EH (cell line): ENCODE results near the gene PUM1.

Source experiments
- DNase-seq: peaks from one replicate; pipeline ENCODE4 v3.0.0-alpha.2; 2015; ENCODE audit warnings: low read depth

The PUM1 gene

GRCh38 chr1:30929135-30929889 lies 136.2 kb downstream of the PUM1 start:
- DNase-seq = peak; percentile 57

DNA sequence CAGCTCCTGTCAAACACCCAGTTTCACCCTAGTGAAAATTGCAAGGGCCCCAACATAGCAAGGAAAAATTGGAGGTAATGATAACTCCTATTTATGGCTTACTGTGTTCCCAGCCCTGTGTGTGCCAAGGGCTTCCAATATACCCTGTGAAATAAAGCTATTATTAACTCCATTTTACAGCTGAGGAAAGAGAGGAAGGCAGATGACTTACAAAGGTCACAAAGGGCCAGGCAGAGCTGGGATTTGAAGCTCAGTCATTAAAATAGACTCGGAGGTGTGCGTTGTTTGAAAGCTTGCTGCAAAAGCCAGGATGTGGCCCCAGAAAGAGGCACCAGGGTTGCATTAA lies 136.8 kb downstream of the PUM1 start:
- no peak for DNase-seq

DNA sequence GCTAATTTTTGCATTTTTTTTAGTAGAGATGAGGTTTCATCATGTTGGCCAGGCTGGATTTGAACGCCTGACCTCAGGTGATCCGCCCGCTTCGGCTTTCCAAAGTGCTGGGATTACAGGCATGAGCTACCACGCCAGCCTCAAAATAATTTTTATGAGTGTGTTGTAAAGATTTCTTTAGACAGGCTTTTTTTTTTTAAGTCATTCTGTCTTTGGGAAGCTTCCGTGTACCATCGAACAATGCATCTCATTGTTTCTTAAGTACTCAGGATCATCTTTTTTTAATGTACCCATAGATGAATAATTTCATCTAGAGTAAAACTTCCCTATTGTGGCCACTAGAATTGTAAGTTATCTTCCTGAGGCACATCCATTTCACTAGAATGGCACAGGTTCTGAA lies 137.3 kb downstream of the PUM1 start:
- no peak for DNase-seq

DNA sequence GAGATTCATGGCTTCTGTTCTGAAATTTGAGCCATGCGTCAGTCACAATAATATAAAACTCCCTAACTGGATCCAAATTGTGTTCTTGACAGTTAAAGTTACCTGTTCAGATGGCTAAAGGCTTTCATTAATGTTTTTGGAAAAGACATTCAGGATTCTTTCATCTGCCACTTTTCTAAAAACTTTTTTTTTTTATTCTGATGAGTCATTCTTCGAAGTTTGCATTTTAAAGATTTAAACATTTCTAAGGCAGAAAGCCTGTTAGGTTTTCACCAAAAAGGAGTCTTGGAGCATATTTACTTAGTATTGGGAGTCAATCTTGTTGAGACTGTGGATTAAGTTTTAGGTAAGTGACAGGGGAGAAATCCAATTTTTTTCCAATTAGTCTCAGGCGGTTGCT lies 138.1 kb downstream of the PUM1 start:
- DNase-seq = no peak

DNA sequence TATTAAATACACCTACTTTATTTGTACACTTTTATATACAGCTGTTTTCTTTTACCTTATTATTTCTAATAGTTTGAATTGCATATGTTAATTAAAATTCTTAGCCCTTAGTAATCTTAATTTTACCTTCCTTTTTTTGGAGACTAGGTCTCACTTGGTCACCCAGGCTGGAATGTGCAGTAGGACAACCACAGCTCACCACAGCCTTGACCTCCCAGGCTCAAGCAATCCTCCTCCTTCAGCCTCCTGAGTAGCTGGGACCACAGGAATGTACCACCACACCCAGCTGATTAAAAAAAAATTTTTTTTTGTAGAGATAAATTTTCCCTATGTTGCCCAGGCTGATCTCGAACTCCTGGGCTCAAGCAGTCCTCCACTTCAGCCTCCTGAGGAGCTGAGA lies 141.9 kb downstream of the PUM1 start:
- peak; percentile 66 for DNase-seq

GRCh38 chr1:30920827-30921226 lies 144.7 kb downstream of the PUM1 start:
- no peak for DNase-seq

DNA sequence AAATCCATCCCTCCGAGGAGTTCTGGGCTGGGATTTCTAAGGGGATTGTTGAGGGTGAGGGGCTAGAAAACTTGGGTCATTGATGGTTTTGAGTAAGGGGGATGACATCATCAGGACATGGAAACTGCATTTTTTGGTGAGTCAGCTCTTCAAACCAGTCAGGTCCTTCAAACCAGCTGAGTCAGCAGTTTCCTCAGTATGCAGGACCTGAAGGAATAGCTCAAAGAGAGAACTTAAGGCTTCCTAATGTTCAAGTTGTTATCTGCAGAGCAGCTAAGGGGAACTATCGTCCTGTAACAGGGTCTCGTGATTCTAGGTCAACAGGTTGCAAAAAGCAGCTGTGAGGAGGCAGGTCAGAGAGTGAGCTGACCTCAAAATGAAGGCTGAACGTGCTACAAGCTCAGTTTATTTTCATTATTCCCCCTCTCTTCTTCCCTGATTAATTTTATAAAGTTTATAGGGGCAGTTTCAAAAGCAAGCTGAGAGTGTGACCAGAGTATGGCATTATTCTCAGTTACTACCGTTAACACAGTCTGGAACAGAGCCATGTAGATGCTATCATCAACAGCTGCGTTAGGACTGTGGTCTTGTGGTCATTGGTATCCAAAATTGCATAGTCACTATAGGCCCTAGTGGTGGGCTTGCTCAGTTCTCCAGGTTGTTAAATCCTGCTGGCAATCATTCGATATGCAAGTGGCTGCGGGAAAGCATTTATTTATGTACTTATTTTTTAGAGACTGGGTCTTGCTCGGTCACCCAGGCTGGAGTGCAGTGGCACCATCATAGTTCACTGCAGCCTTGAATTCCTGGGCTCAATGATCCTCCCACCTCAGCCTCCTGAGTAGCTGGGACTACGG lies 146.3 kb downstream of the PUM1 start:
- DNase-seq = peak; percentile 64

- no peak for DNase-seq
Observed at GRCh38 chr1:30916296-30916695, 149.2 kb downstream of the PUM1 start.

DNA sequence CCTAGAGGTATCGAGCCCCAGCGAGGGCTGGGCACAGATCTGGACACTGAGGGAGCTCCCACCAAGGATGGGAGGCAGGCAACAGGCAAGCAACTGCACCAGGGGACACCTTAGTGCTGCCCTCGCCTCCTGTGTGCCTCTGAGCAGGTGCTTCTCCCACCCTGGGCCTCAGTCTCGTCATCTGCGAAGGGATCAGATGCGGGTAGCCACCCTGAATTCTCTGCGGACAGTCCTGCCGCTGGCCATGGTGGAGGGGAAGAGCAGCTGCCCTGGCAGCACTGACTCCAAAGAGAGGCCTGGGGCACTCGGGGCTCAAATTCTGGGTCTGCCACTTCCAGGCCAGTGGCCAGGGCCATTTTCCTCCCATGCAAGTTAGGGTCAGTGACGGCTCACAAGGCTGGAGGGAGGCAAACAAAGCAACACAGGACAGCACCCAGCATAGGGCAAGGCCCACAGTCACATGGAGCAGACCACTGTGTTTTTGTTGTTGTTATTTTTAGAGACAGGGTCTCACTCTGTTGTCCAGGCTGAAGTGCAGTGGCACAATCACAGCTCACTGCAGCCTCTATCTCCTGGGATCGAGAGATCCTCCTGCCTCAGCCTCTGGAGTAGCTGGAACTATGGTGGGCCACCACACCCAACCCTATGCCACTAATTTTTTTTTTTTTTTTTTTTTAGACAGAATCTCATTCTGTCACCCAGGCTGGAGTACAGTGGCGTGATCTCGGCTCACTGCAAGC lies 149.9 kb downstream of the PUM1 start:
- DNase-seq = no peak

DNA sequence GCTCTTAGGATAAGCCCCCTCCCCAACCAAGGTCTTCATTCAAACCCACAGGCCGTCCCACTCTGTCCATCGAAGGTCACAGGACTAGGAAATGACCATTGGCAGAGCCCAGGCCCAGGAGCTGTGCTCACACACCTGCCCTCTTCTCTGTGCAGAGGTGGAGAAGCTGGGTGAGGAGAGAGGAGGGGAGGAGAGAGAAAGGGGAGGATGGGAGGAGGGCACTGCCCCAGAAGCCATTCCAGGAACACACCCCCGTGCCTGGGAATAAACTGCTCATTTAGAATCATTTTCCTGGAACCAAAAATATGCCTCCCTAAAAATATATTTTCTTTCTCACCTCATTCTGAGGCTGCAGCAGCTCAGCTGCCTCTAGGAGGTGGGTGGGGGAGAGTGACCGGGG lies 150.6 kb downstream of the PUM1 start:
- DNase-seq = no peak

DNA sequence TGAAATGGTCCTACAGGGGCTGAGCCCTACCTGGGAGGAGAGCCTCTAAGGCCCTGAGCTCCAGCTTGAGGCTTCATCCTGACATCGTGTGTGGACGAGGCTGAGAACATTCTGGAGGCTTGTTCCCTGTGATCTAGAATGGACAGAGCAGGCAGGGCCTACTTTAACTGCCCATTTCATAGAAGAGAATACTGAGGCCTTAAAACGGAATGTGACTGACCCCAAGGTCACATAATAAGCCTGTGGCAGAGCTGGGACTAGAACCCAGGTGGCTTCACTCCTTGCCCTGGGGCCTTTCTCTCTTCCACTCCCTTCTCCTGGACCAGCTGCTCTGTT lies 151.0 kb downstream of the PUM1 start:
- DNase-seq = no peak

- peak; percentile 35 for DNase-seq
Observed at GRCh38 chr1:30912913-30913652, 152.4 kb downstream of the PUM1 start.

- no peak for DNase-seq
Observed at GRCh38 chr1:30912224-30912623, 153.3 kb downstream of the PUM1 start.

DNA sequence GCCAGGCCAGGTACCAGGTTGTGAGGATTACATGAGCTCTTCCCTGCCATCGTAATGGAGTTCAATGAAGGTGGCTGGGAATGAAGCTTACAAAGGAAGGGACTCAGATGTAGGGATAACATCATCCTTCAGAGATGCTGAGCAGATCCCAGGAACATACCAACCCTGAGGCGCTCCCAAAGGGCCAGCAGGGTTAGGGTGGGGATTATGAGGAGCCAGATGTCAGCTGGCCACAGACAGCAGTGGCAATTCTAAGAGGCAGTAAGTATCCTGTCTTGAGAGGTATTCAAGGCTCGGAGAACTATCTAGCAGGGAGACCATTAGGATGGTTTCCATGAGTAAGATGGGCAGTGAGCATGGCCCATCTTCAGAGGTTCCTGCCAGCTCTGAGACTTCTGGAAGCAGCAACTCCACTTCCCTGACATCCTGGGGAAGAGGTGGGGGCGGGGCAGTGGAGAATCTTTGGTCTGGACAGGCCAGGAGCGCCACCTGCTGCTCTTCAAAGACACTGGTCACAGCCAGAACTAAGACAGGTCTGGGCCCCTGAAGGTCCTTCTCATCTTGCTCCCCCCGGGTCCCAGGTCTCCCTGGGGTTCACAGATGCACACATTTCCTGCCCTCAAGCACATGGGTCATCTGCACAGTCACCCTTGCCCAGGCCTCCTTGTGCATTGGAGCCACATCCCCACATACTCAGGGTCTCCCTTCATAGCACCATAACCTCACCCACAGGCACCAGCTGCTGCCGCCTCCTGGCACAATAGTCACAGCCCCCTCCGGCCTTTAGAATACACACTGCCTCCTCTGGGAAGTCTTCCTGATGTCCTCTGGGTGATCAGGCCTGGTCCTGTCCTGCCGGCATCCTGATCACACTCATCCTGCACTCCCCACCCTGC lies 154.2 kb downstream of the PUM1 start:
- DNase-seq = peak; percentile 89

- DNase-seq = no peak
Observed at GRCh38 chr1:30909365-30910068, 156.0 kb downstream of the PUM1 start.

- peak; percentile 53 for DNase-seq
Observed at GRCh38 chr1:30908696-30909364, 156.7 kb downstream of the PUM1 start, which contains the start of gene SDC3. Gene SDC3 (minus strand): TSS chr1:30908758. CDS start chr1:30908586, 172 bp downstream.

DNA sequence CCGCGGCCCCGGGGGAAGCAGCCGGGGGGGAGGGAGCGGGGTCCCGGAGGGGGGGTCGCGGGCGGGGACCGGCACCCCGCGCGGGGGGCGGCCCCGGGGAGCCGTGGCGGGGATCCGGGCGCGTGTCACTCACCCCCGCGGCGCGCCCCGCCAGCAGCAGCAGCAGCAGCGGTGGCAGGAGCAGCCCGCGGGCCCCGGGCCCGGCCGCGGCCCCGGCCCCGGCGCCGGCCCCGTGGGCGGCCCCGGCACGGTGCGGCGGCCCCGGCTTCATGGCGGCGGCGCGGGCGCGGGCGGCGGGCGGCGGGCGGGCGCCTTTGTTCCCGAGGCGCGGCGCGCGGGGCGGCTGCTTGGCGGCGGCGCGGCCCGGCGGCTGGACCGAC lies 157.2 kb downstream of the PUM1 start:
- DNase-seq = no peak

DNA sequence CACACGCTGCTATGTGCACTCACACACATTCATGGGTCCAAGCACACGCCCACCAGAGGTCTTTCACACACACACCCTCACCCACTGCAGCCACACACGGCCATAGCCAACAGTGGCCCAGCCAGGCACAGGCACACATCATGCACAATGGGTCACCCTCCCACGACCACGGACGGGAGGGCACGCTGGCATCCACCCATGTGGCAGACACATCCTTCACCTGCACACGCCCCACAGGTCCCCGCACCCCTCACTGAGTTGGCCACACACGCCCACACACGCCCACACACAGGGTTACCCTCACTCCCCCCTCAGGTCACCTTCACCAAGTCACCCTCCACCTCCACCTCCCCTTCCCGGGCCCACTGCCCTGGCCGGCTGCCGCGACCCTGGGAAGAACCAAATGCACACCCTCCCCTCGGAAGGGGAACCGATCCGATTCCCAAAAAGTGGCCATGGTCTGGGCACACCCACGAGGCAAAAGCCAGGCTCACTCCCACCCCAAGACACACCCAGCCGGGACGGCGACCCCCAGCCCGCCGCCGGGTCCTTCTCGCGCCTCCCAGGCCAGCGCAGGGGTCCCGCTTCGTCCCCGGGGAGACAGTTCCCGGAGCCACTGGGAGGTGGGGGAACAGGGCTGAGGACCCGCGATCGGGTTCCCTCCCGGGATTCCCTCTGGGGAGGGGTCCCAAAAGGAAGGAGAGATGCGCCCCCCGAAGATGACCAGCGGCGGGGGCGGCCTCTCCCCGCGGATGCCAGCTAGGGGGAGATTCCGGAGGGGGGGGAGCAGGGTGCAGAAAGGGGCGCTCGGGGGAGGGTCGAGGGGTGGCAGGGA lies 157.8 kb downstream of the PUM1 start:
- DNase-seq = no peak
